NB4 (cell line): Measurements from ENCODE around the gene RGS6.

ENCODE experiments used
- POLR2A ChIP-seq: IDR thresholded peaks from 2 replicates; pipeline ENCODE4 v1.6.1; 2011; ENCODE audit warnings: mild to moderate bottlenecking; ENCODE audit not compliant: insufficient read length; ENCODE audit errors: extremely low read depth
- TF ChIP-seq, protein P1 (sequence below): IDR thresholded peaks from one replicate; pipeline ENCODE4 v1.5.1; 2012; ENCODE audit warnings: low read depth, low read length

DNA sequence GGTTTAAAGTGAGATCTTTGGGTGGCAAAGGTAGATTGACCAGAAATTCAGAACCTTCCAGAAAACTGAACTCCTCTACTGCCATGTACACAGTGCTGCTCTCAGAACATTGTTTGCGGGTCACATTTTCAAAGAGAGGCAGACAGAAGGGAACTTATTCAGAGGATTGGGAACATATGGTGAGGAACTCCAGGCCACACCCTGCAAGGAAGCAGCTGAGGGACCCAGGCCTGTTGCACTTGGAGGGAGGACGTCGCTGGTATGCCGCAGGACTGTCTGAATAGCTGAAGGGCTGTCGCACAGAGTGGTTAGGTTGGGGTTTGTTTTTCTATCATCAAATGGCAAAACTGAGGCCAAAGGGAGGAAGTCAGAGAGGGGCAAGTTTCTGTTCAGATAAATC, 520.5 kb downstream of the RGS6 start:
- TF ChIP-seq POLR2A: no peak
- TF ChIP-seq, protein P1, sequence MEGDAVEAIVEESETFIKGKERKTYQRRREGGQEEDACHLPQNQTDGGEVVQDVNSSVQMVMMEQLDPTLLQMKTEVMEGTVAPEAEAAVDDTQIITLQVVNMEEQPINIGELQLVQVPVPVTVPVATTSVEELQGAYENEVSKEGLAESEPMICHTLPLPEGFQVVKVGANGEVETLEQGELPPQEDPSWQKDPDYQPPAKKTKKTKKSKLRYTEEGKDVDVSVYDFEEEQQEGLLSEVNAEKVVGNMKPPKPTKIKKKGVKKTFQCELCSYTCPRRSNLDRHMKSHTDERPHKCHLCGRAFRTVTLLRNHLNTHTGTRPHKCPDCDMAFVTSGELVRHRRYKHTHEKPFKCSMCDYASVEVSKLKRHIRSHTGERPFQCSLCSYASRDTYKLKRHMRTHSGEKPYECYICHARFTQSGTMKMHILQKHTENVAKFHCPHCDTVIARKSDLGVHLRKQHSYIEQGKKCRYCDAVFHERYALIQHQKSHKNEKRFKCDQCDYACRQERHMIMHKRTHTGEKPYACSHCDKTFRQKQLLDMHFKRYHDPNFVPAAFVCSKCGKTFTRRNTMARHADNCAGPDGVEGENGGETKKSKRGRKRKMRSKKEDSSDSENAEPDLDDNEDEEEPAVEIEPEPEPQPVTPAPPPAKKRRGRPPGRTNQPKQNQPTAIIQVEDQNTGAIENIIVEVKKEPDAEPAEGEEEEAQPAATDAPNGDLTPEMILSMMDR: no peak
